GM12875 (cell line): ENCODE measurements around the gene CDH4.

Experiments
- H3K4me3 ChIP-seq: one replicate; pipeline ENCODE4 v1.5.1; 2011; ENCODE audit warnings: low read depth, low read length, control low read depth
- CTCF ChIP-seq: IDR thresholded peaks from 2 replicates; pipeline ENCODE4 v1.5.1; 2011; ENCODE audit warnings: low read depth, mild to moderate bottlenecking, control low read depth, inconsistent platforms, low read length, moderate library complexity, borderline replicate concordance; ENCODE audit not compliant: insufficient read depth

The CDH4 gene

GRCh38 chr20:61900945-61901293 is 648.9 kb downstream of the CDH4 start:
- TF ChIP-seq CTCF = no peak
- H3K4me3 ChIP-seq = no peak overlapping the region

GRCh38 chr20:61901392-61902220 is 649.5 kb downstream of the CDH4 start:
- H3K4me3 ChIP-seq = no peak overlapping the region
- no peak for TF ChIP-seq CTCF

GRCh38 chr20:61902221-61902869 is 650.3 kb downstream of the CDH4 start:
- TF ChIP-seq CTCF = no peak
- H3K4me3 ChIP-seq = no peak overlapping the region

- no peak for TF ChIP-seq CTCF
- no peak overlapping the region for H3K4me3 ChIP-seq
Observed at GRCh38 chr20:61903575-61904340, 651.7 kb downstream of the CDH4 start.

- no peak for TF ChIP-seq CTCF
- no peak overlapping the region for H3K4me3 ChIP-seq
Observed at GRCh38 chr20:61904456-61904855, 652.4 kb downstream of the CDH4 start.

- TF ChIP-seq CTCF = no peak
- no peak overlapping the region for H3K4me3 ChIP-seq
Observed at GRCh38 chr20:61905781-61906523, 653.9 kb downstream of the CDH4 start.
